Upper lobe of left lung (tissue), 4 donors: ENCODE measurements around the gene ARHGEF1.

Source experiments
- CTCF ChIP-seq, 6 experiments: fragments of 450-650 bp in 4 of 6; fragments of 200-600 bp in 2 of 6; sonication (generic) in 2 of 6; IDR thresholded peaks; one replicate each; pipeline ENCODE4 v1.5.1; 2016 to 2019; ENCODE audit warnings: antibody characterized with exemption in 6 of 6
- EP300 ChIP-seq, 4 donors: sonication (generic); formaldehyde crosslinking; IDR thresholded peaks; one replicate each; pipeline ENCODE4 v1.5.1; 2017; ENCODE audit warnings: antibody characterized with exemption in 4 of 4, control low read depth in 2 of 4
- POLR2A ChIP-seq, 4 donors: fragments of 450-650 bp; IDR thresholded peaks; one replicate each; pipeline ENCODE4 v1.5.1; 2016 to 2017; ENCODE audit warnings: antibody characterized with exemption in 4 of 4, mild to moderate bottlenecking in 2 of 4
- POLR2AphosphoS5 ChIP-seq, 2 donors: sonication (generic); formaldehyde crosslinking; IDR thresholded peaks; one replicate each; pipeline ENCODE4 v1.5.1; 2017; ENCODE audit warnings: antibody characterized with exemption in 2 of 2

DNA sequence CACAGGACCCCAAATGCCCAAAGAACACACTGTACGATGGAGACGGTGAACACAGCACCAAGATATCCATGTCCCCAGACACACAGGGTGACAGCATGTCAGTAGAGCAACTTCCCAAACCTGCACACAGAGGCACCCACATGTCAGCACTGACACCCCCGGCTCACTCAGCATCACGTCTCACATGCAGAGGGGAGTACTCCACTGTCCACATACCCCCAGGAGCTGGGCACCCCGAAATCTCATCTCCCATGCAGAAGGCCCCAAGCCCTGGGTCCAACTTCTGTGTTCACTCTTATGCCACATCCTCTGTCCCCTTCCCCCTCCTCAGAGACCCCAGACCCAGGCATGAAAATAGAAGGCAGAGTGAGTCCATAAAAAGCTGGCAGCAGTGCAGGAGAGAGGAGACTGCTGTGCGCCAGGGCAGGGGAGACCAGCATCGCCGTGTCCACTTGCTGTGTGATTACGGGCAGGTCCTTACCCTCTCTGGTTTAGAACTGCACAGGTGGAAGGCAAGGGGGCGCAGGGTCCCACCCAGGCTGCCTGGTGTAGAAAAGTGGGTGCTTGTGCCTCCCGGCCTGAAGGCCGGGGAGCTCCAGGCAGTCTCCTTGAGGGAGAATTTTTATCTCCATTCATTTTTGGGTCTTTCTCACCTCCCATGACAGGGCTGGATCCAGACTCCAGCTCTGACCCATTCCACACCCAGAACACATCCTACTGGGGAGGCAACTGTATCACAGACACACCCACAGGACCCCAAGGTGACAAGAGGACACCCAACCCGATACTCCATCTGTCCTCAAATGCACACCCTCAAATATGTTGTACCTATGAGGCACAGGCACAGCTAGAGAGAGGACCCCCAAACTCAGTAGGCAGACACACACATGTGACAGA is 28.3 kb downstream of the ARHGEF1 start:
- TF ChIP-seq CTCF (IDR thresholded peaks at IDR 0.05) (no peak), POLR2A (IDR thresholded peaks at IDR 0.05) (no peak), EP300 (IDR thresholded peaks at IDR 0.05) (no peak), POLR2AphosphoS5 (IDR thresholded peaks at IDR 0.05) (no peak)
